PFSK-1 (cell line): ENCODE results near the gene FLNA.

ENCODE experiments used
- FOXP2 ChIP-seq: optimal IDR thresholded peaks from 2 replicates; pipeline ENCODE3; 2011; ENCODE audit warnings: borderline replicate concordance, control low read depth, inconsistent platforms; ENCODE audit not compliant: insufficient read depth; ENCODE audit errors: extremely low read length, extremely low read depth
- POLR2AphosphoS5 ChIP-seq: IDR thresholded peaks from 2 replicates; pipeline ENCODE4 v1.6.1; 2012; ENCODE audit warnings: low read depth, mild to moderate bottlenecking, control low read depth, low read length, moderate library complexity
- REST ChIP-seq, 2 experiments: IDR thresholded peaks; 2 replicates each; pipeline versions ENCODE4 v1.6.1 to v1.8.0; 2011 to 2012; ENCODE audit warnings: low read depth in 2 of 2, low read length in 2 of 2, control low read depth in 1 of 2, inconsistent platforms in 1 of 2, mild to moderate bottlenecking in 1 of 2, moderate library complexity in 1 of 2; ENCODE audit not compliant: insufficient read depth in 1 of 2
- SIN3A ChIP-seq: IDR thresholded peaks from 2 replicates; pipeline ENCODE4 v1.6.1; 2012; ENCODE audit warnings: mild to moderate bottlenecking, low read length, moderate library complexity, borderline replicate concordance; ENCODE audit not compliant: insufficient read depth
- TAF1 ChIP-seq: IDR thresholded peaks from 2 replicates; pipeline ENCODE4 v1.6.1; 2012; ENCODE audit warnings: low read length, control low read depth, borderline replicate concordance; ENCODE audit not compliant: insufficient read depth

GRCh38 chrX:154373340-154374306 lies 811 bp downstream of the FLNA start:
- no peak for TF ChIP-seq POLR2AphosphoS5
- TF ChIP-seq REST (IDR thresholded peaks at IDR 0.05; ENCODE audit: insufficient read depth in 1 of 2, low read depth in 2 of 2, low read length in 2 of 2) = no peak
- TF ChIP-seq SIN3A = no peak
- no peak for TF ChIP-seq TAF1
- no peak for TF ChIP-seq FOXP2
